ENCODE data around the gene KPNB1. TPM values are rescaled to one million over a fixed set of nuclear protein-coding genes. Genes with fewer than 3 reads are reported as not detected.

The KPNB1 gene
- total and polyA plus RNA-seq, 7 donors: 78.0 to 323 (median 192) TPM

- ATAC-seq (peak; percentile 60 to 90 (median 78)), DNase-seq (peak; percentile 67 to 83)
- H3K4me3 ChIP-seq: peak within 1 kb of the TSS; percentile 62
- TF ChIP-seq, protein P1, sequence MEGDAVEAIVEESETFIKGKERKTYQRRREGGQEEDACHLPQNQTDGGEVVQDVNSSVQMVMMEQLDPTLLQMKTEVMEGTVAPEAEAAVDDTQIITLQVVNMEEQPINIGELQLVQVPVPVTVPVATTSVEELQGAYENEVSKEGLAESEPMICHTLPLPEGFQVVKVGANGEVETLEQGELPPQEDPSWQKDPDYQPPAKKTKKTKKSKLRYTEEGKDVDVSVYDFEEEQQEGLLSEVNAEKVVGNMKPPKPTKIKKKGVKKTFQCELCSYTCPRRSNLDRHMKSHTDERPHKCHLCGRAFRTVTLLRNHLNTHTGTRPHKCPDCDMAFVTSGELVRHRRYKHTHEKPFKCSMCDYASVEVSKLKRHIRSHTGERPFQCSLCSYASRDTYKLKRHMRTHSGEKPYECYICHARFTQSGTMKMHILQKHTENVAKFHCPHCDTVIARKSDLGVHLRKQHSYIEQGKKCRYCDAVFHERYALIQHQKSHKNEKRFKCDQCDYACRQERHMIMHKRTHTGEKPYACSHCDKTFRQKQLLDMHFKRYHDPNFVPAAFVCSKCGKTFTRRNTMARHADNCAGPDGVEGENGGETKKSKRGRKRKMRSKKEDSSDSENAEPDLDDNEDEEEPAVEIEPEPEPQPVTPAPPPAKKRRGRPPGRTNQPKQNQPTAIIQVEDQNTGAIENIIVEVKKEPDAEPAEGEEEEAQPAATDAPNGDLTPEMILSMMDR (IDR thresholded peaks at IDR 0.05): no peak
- 1 to 2% (median 2%) methylated on average over 39 to 73 of the region's 73 CpGs for WGBS, 3 donors
- H3K36me3 ChIP-seq (ENCODE audit: insufficient read depth in 1 of 2, low read depth in 1 of 2): no peaks in the 10 kb centered on the region
- H3K4me1 ChIP-seq: peaks cover 4% of the 10 kb centered on the region
- H3K9me3 ChIP-seq: no peaks in the 10 kb centered on the region
- H3K27me3 ChIP-seq (ENCODE audit: insufficient read depth in 3 of 3, low read length in 2 of 3): peaks cover 0 to 44% (median 12%) of the 10 kb centered on the region in 3 donors
- intact Hi-C loops (cut with DNase I): no loop called here
- H3K27ac ChIP-seq: no peak within 1 kb of the TSS
Measured at GRCh38 chr17:47733047-47733673, 83.4 kb downstream of the KPNB1 start, which contains the start of gene TBX21. Gene TBX21, plus strand, starts transcription at chr17:47733236. Its CDS starts 219 bp downstream, at chr17:47733455.

GRCh38 chr17:47733674-47734410 lies 84.1 kb downstream of the KPNB1 start:
- Histone ChIP-seq H3K4me1 (peaks cover 4% of the 10 kb centered on the region), H3K4me3 (peak overlapping the region; percentile 62), H3K27ac (no peak overlapping the region), H3K36me3 (ENCODE audit: insufficient read depth in 1 of 2, low read depth in 1 of 2) (no peaks in the 10 kb centered on the region), H3K27me3 (ENCODE audit: insufficient read depth in 3 of 3, low read length in 2 of 3) (peaks cover 0 to 44% (median 12%) of the 10 kb centered on the region in 3 donors), H3K9me3 (no peaks in the 10 kb centered on the region)
- WGBS, 3 donors: 9 to 11% (median 9%) methylated on average over 50 to 60 of the region's 60 CpGs
- ATAC-seq (peak in 3 of 4 donors; percentile 28 to 43 (median 30)), DNase-seq (no peak)
- intact Hi-C loops (cut with DNase I): no loop called here
- TF ChIP-seq, protein P1 (IDR thresholded peaks at IDR 0.05): no peak

DNA sequence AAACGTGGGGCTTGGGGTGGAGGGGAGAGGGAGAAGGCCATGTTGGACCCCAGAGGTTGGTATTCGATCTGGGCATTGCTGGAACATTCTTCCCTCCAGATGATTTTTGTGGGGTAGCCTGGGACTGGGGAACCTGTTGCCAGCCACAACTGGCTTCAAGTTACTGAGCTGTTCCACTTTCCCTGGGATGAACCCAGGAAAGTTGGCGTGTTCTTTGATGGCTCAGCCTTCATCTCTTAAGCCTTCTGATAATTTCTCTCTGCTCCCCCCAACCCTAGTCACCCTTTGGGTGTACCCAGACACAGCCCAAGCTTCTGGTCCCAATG lies 85.4 kb downstream of the KPNB1 start:
- ATAC-seq (no peak), DNase-seq (no peak)
- H3K4me1 ChIP-seq: peaks cover 4% of the 10 kb centered on the region
- intact Hi-C loops (cut with DNase I): no loop called here
- H3K4me3 ChIP-seq: no peak overlapping the region
- H3K9me3 ChIP-seq: no peaks in the 10 kb centered on the region
- no peak overlapping the region for H3K27ac ChIP-seq
- TF ChIP-seq, protein P1 (IDR thresholded peaks at IDR 0.05): no peak
- no peaks in the 10 kb centered on the region for H3K36me3 ChIP-seq (ENCODE audit: insufficient read depth in 1 of 2, low read depth in 1 of 2)
- peaks cover 0 to 40% (median 8%) of the 10 kb centered on the region in 3 donors for H3K27me3 ChIP-seq (ENCODE audit: insufficient read depth in 3 of 3, low read length in 2 of 3)
- WGBS, 3 donors: 74 to 76% (median 75%) methylated on average over 3 of the region's 3 CpGs

Other genes starting within 250 kb of the KPNB1 start
- 100 to 1,000 TPM; 161 to 218 (median 198) TPM for gene NPEPPS, start 118.8 kb upstream of the KPNB1 start, total RNA-seq
- gene NPEPPS, start 118.8 kb upstream of the KPNB1 start, polyA plus RNA-seq: 100 to 1,000 TPM in 1 of 3 donors, 10 to 100 TPM in 2; 50.4 to 170 (median 70.5) TPM
- 10 to 100 TPM; 14.5 to 20.6 (median 18.9) TPM for gene TBKBP1, start 44.2 kb downstream of the KPNB1 start, total RNA-seq
- gene TBKBP1, start 44.2 kb downstream of the KPNB1 start, polyA plus RNA-seq: 10 to 100 TPM in 2 of 3 donors, 1 to 10 TPM in 1; 5.3 to 37.9 (median 27.4) TPM
- under 1 TPM; 0.12 to 0.36 (median 0.19) TPM for gene TBX21, start 83.3 kb downstream of the KPNB1 start, total RNA-seq
- gene TBX21, start 83.3 kb downstream of the KPNB1 start, polyA plus RNA-seq: under 1 TPM in 2 of 3 donors, not detected in 1; 0.04 to 0.12 TPM
- gene OSBPL7, start 171.9 kb downstream of the KPNB1 start, total RNA-seq: 10 to 100 TPM in 1 of 4 donors, 1 to 10 TPM in 3; 2.6 to 23.4 (median 5.3) TPM
- gene OSBPL7, start 171.9 kb downstream of the KPNB1 start, polyA plus RNA-seq: 1 to 10 TPM in 2 of 3 donors, under 1 TPM in 1; 0.95 to 1.7 (median 1.3) TPM
- gene MRPL10, start 181.6 kb downstream of the KPNB1 start, total RNA-seq: 10 to 100 TPM; 37.8 to 51.9 (median 46.3) TPM
- gene MRPL10, start 181.6 kb downstream of the KPNB1 start, polyA plus RNA-seq: 10 to 100 TPM; 44.1 to 78.6 (median 56.1) TPM
- gene LRRC46, start 181.8 kb downstream of the KPNB1 start, total RNA-seq: under 1 TPM in 2 of 4 donors, not detected in 2; 0.15 to 0.54 TPM
- under 1 TPM; 0.08 to 0.40 (median 0.22) TPM for gene LRRC46, start 181.8 kb downstream of the KPNB1 start, polyA plus RNA-seq
- 10 to 100 TPM; 12.2 to 33.5 (median 19.5) TPM for gene SCRN2, start 191.4 kb downstream of the KPNB1 start, total RNA-seq
- 10 to 100 TPM; 10.7 to 18.8 (median 15.1) TPM for gene SCRN2, start 191.4 kb downstream of the KPNB1 start, polyA plus RNA-seq
- under 1 TPM in 1 of 4 donors, not detected in 3; 0.16 TPM for gene SP6, start 201.2 kb downstream of the KPNB1 start, total RNA-seq
- under 1 TPM in 2 of 3 donors, not detected in 1; 0.04 to 0.27 TPM for gene SP6, start 201.2 kb downstream of the KPNB1 start, polyA plus RNA-seq
- 10 to 100 TPM; 10.8 to 16.1 (median 12.8) TPM for gene SP2, start 246.3 kb downstream of the KPNB1 start, total RNA-seq
- gene SP2, start 246.3 kb downstream of the KPNB1 start, polyA plus RNA-seq: 10 to 100 TPM in 1 of 3 donors, 1 to 10 TPM in 2; 6.2 to 10.2 (median 7.2) TPM